HepG2 (cell line): Measurements from ENCODE around the gene BUD23. TPM values are rescaled to one million over a fixed set of nuclear protein-coding genes. Genes with fewer than 3 reads are reported as not detected.

ENCODE experiments used
- ATF2 ChIP-seq: sonication (generic); formaldehyde crosslinking; IDR thresholded peaks from 2 replicates; pipeline ENCODE4 v1.4.0; 2020; ENCODE audit warnings: missing genetic modification reagents
- CENPBD1 ChIP-seq: sonication (generic); formaldehyde crosslinking; IDR thresholded peaks from 2 replicates; pipeline ENCODE4 v1.8.0; 2022; ENCODE audit warnings: missing genetic modification reagents, low read depth, mild to moderate bottlenecking, borderline replicate concordance
- E2F1 ChIP-seq: sonication (generic); formaldehyde crosslinking; IDR thresholded peaks from 2 replicates; pipeline ENCODE4 v1.5.0; 2020; ENCODE audit warnings: missing genetic modification reagents
- FOSL1 ChIP-seq: sonication (generic); formaldehyde crosslinking; IDR thresholded peaks from 2 replicates; pipeline ENCODE4 v1.9.0; 2021; ENCODE audit warnings: missing genetic modification reagents, borderline replicate concordance
- HNRNPLL ChIP-seq: fragments of 200-400 bp; formaldehyde crosslinking; IDR thresholded peaks from 2 replicates; pipeline ENCODE4 v1.6.1; 2017; ENCODE audit warnings: mild to moderate bottlenecking, low read depth, low read length; ENCODE audit not compliant: poor library complexity, severe bottlenecking
- KDM1A ChIP-seq: IDR thresholded peaks from 2 replicates; pipeline ENCODE4 v1.6.1; 2016; ENCODE audit warnings: missing compliant biosample characterization
- LRRFIP1 ChIP-seq: sonication (generic); formaldehyde crosslinking; conservative IDR thresholded peaks from 2 replicates; pipeline ENCODE4 v1.4.0; 2020; ENCODE audit warnings: missing genetic modification reagents
- MAF1 ChIP-seq: sonication (generic); formaldehyde crosslinking; IDR thresholded peaks from 2 replicates; pipeline ENCODE4 v1.5.0; 2020; ENCODE audit warnings: missing genetic modification reagents, borderline replicate concordance
- MYNN ChIP-seq: sonication (generic); formaldehyde crosslinking; IDR thresholded peaks from 2 replicates; pipeline ENCODE4 v1.4.0; 2020; ENCODE audit warnings: mild to moderate bottlenecking, low read depth, missing genetic modification reagents
- NFE2 ChIP-seq: sonication (generic); formaldehyde crosslinking; IDR thresholded peaks from 2 replicates; pipeline ENCODE4 v1.4.0; 2020; ENCODE audit warnings: missing genetic modification reagents
- PLSCR1 ChIP-seq: sonication (generic); formaldehyde crosslinking; IDR thresholded peaks from 2 replicates; pipeline ENCODE4 v1.5.0; 2020; ENCODE audit warnings: missing genetic modification reagents, mild to moderate bottlenecking, borderline replicate concordance
- RXRB ChIP-seq: IDR thresholded peaks from 2 replicates; pipeline ENCODE4 v1.6.1; 2016; ENCODE audit warnings: borderline replicate concordance, missing genetic modification reagents, missing compliant biosample characterization
- SALL1 ChIP-seq: sonication (generic); formaldehyde crosslinking; IDR thresholded peaks from 2 replicates; pipeline ENCODE4 v1.8.0; 2022; ENCODE audit warnings: mild to moderate bottlenecking, missing genetic modification reagents
- TOPORS ChIP-seq: sonication (generic); formaldehyde crosslinking; IDR thresholded peaks from 2 replicates; pipeline ENCODE4 v1.8.0; 2023; ENCODE audit warnings: mild to moderate bottlenecking, missing genetic modification reagents
- ZNF333 ChIP-seq: sonication (generic); formaldehyde crosslinking; IDR thresholded peaks from 2 replicates; pipeline ENCODE4 v1.4.0; 2020; ENCODE audit warnings: mild to moderate bottlenecking, missing genetic modification reagents, borderline replicate concordance
- ZNF510 ChIP-seq: sonication (generic); formaldehyde crosslinking; IDR thresholded peaks from 2 replicates; pipeline ENCODE4 v1.4.0; 2020; ENCODE audit warnings: low read depth, mild to moderate bottlenecking, missing genetic modification reagents
- ZNF562 ChIP-seq: sonication (generic); formaldehyde crosslinking; IDR thresholded peaks from 2 replicates; pipeline ENCODE4 v1.8.0; 2022; ENCODE audit warnings: missing genetic modification reagents, borderline replicate concordance
- ZNF768 ChIP-seq: sonication (generic); formaldehyde crosslinking; IDR thresholded peaks from 2 replicates; pipeline ENCODE4 v1.4.0; 2020; ENCODE audit warnings: missing genetic modification reagents
- ZNF850 ChIP-seq: sonication (generic); formaldehyde crosslinking; conservative IDR thresholded peaks from 2 replicates; pipeline ENCODE4 v1.9.0; 2021; ENCODE audit warnings: mild to moderate bottlenecking, missing genetic modification reagents
- polyA plus RNA-seq, 8 experiments: library from polyadenylated mRNA; depleted of rRNA in 3 of 8; stranded (reverse) in 7 of 8; unstranded in 1 of 8; fragments of >200 nt; fragmentation: Illumina TruSeq in 4 of 8; extraction: Trizol in 4 of 8; gene quantifications; 2 replicates each; pipeline versions ENCODE4 v1.2.1 to v1.2.3, GENCODE V29; 2011 to 2016; ENCODE audit warnings: low read depth in 4 of 8, missing spikeins in 1 of 8, mixed read lengths in 1 of 8; ENCODE audit not compliant: insufficient read depth in 1 of 8
- total RNA-seq, 5 experiments: library from RNA; depleted of rRNA; stranded (reverse); fragments of >200 nt; fragmentation: Illumina TruSeq; extraction: Trizol; gene quantifications; 2 replicates each; pipeline ENCODE4 v1.2.3, GENCODE V29; 2016; ENCODE audit warnings: low read depth in 1 of 5

The BUD23 gene
- total and polyA plus RNA-seq, 2 of the 13 experiments (the other 11 are each of a cell fraction or from before 2014, with no cell fraction given), result 47.5 to 54.5 TPM

- no peak for TF ChIP-seq LRRFIP1 (CRISPR knock-in tag)
- no peak for TF ChIP-seq TOPORS (CRISPR knock-in tag)
- TF ChIP-seq MAF1, result no peak
- no peak for TF ChIP-seq ATF2
- no peak for TF ChIP-seq NFE2 (CRISPR knock-in tag)
- TF ChIP-seq HNRNPLL, result no peak
- no peak for TF ChIP-seq ZNF510 (CRISPR knock-in tag)
- peak; percentile 88 for TF ChIP-seq SALL1 (CRISPR knock-in tag)
- no peak for TF ChIP-seq CENPBD1 (CRISPR knock-in tag)
- TF ChIP-seq KDM1A (CRISPR knock-in tag), result no peak
- TF ChIP-seq ZNF768 (CRISPR knock-in tag), result peak; percentile 64; the same call in 1 of the 2 replicates
- no peak for TF ChIP-seq MYNN (CRISPR knock-in tag)
- TF ChIP-seq E2F1 (CRISPR knock-in tag), result no peak
- TF ChIP-seq FOSL1 (CRISPR knock-in tag), result no peak
- TF ChIP-seq ZNF333 (CRISPR knock-in tag), result no peak
- no peak for TF ChIP-seq PLSCR1 (CRISPR knock-in tag)
- no peak for TF ChIP-seq ZNF562 (CRISPR knock-in tag)
- no peak for TF ChIP-seq ZNF850 (CRISPR knock-in tag)
- TF ChIP-seq RXRB (CRISPR knock-in tag), result peak; percentile 50; the same call in 1 of the 2 replicates
Observed at GRCh38 chr7:73734619-73735527, 51.5 kb downstream of the BUD23 start (continued).
